A673 (cell line): ENCODE data around the gene CFD.

Experiments used
- EZH2 ChIP-seq: fragments of 200-600 bp; sonication (generic); IDR thresholded peaks from 2 replicates; pipeline ENCODE4 v1.6.1; 2017; ENCODE audit warnings: borderline replicate concordance, low read depth, mild to moderate bottlenecking, mixed read lengths, antibody characterized with exemption, low read length; ENCODE audit not compliant: poor library complexity, severe bottlenecking
- TF ChIP-seq, protein P1 (sequence below): fragments of 300-800, 200-600 bp; sonication (generic); conservative IDR thresholded peaks from 2 replicates; pipeline ENCODE4 v1.5.1; 2017; ENCODE audit warnings: low read depth, mild to moderate bottlenecking, antibody characterized with exemption, low read length, moderate library complexity, mixed read lengths

- TF ChIP-seq, protein P1, sequence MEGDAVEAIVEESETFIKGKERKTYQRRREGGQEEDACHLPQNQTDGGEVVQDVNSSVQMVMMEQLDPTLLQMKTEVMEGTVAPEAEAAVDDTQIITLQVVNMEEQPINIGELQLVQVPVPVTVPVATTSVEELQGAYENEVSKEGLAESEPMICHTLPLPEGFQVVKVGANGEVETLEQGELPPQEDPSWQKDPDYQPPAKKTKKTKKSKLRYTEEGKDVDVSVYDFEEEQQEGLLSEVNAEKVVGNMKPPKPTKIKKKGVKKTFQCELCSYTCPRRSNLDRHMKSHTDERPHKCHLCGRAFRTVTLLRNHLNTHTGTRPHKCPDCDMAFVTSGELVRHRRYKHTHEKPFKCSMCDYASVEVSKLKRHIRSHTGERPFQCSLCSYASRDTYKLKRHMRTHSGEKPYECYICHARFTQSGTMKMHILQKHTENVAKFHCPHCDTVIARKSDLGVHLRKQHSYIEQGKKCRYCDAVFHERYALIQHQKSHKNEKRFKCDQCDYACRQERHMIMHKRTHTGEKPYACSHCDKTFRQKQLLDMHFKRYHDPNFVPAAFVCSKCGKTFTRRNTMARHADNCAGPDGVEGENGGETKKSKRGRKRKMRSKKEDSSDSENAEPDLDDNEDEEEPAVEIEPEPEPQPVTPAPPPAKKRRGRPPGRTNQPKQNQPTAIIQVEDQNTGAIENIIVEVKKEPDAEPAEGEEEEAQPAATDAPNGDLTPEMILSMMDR, result no peak
- TF ChIP-seq EZH2, result no peak
These were observed 4.9 kb upstream of the CFD start for GRCh38 chr19:854549-854948.
